ENCODE results near the gene MALAT1.

DNA sequence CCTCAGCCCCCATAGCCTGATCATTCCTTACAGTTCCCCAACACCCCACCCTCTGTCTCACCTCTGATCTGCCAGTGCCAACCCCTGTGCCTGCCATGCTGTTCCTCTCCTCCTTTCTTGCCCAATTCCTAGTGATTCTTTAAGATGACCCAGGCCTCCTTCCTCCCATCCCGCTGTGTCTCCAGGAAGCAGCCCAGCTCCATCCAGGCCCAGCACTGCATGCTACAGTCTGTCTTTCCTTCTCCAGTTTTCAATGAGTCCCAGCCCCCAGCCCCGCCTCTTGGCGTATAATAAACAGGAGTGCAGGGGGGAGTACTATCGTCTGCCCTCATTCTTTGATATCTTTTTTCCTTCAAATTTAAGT lies 47.0 kb downstream of the MALAT1 start:
- TF ChIP-seq, protein P1, sequence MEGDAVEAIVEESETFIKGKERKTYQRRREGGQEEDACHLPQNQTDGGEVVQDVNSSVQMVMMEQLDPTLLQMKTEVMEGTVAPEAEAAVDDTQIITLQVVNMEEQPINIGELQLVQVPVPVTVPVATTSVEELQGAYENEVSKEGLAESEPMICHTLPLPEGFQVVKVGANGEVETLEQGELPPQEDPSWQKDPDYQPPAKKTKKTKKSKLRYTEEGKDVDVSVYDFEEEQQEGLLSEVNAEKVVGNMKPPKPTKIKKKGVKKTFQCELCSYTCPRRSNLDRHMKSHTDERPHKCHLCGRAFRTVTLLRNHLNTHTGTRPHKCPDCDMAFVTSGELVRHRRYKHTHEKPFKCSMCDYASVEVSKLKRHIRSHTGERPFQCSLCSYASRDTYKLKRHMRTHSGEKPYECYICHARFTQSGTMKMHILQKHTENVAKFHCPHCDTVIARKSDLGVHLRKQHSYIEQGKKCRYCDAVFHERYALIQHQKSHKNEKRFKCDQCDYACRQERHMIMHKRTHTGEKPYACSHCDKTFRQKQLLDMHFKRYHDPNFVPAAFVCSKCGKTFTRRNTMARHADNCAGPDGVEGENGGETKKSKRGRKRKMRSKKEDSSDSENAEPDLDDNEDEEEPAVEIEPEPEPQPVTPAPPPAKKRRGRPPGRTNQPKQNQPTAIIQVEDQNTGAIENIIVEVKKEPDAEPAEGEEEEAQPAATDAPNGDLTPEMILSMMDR (IDR thresholded peaks at IDR 0.05): no peak
- no peak for TF ChIP-seq POLR2A (IDR thresholded peaks at IDR 0.05)
